ENCODE data around the gene ABCC1.
"Not testable (repeated sequence)": the region's sequence is repeated elsewhere in the genome, so short reads cannot be mapped to it uniquely, and the experiment has no call there.

ABCC1 gene

DNA sequence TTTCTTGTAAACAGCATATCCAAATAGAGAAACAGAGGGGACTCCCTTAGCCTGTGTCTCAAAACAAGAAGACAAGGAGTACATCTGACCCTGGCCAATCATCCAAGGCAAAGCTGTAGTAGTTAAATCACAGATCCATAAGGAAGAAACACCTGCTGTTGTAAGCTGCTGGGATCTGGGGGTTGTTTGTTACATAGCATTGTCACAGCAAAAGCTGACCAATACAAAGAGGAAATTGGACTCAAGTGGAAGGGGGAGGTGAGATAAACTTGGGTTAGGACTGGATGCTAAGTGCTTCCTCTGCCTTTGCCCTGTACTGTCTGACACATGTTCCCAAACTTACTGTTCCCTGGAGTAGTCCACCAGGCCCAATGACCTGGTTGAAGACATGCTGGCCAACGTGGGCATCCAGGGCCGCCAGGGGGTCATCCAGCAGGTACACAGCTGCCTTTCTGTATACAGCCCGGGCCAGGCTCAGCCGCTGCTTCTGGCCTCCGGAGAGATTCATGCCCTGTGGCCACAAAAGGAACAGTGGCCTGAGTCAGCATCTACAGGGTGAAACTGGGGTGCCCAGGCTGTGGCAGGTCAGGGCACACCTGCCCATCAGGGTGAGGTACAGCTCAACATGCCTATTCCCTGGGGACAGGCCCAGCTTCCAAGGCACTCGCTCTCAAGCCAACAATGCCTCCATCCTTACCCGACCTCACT lies 229.2 kb downstream of the ABCC1 start:
- DNase-seq (ENCODE audit: low read depth in 2 of 2, low spot score in 1 of 2), result no peak

DNA sequence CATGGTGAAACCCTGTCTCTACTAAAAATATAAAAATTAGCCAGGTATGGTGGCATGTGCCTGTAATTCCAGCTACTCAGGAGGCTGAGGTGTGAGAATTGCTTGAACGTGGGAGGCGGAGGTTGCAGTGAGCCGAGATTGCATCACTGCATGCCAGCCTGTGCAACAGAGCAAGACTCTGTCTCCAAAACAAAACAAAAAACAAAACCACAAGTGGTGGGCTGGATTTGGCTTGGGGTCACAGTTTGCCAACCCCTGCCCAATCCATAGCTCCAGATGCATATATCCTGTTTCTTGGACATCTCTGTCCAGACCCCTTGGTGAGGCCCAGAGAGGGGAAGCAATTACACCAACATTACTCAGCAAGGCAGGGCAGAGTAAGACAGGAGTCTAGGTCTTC lies 232.3 kb downstream of the ABCC1 start:
- DNase-seq (ENCODE audit: low read depth in 2 of 2, low spot score in 1 of 2), result not testable (repeated sequence)

DNA sequence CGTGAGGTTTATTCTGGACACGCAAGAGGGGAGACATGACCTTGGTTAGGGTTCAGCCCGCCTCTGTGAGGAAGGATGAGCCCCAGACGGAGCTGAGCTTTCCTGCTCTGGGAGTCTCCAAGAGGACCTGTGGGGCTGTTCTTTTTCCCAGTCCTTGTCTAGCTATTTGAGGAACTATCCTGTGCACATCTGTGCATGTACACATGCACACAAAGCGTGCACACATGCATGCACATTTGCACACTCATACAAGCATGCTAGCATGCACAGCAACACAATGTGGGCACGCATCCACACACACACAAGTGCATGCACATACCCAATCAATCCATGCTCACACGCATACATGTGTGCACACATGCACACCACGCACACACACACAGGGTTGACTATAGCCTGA lies 233.5 kb downstream of the ABCC1 start:
- no peak for DNase-seq (ENCODE audit: low read depth in 2 of 2, low spot score in 1 of 2)

DNA sequence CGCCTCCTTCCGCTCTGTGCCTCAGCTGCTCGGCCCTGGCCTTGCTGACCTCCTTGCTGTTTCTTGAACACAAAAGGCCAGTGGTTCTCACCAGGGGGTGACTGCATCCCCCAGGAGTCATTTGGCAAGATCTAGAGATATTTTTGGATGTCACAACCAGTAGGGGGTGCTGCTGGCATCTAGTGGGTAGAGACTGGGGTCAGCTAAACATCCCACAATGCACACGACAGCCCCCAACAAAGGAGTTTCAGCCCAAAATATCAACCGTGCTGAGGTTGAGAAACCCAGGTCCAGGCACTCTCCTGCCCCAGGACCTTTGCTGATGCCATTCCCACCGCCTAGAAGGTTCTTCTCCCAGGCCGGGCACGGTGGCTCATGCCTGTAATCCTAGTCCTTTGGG lies 234.1 kb downstream of the ABCC1 start:
- DNase-seq (ENCODE audit: low read depth in 2 of 2, low spot score in 1 of 2), result no peak

DNA sequence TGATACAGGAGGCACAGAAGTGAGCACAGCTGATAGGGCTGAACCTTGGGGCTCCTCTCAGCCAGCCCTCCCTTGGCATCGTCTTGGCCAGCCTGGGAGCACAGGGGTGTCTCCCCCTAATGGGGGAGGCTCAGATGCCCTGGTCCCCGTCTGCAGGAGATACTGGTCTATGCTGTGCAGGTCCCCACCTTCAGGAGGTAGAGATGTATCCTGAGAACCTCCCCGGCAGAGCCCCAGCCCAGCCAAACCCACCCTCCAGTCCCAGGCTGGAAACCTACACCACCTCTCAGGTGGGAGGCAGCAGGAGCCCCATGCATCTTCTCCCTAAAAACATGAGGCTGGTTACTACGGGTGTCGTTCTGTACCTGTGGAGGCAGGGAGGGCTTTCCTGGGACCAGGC lies 235.2 kb downstream of the ABCC1 start:
- no peak for DNase-seq (ENCODE audit: low read depth in 2 of 2, low spot score in 1 of 2)

DNA sequence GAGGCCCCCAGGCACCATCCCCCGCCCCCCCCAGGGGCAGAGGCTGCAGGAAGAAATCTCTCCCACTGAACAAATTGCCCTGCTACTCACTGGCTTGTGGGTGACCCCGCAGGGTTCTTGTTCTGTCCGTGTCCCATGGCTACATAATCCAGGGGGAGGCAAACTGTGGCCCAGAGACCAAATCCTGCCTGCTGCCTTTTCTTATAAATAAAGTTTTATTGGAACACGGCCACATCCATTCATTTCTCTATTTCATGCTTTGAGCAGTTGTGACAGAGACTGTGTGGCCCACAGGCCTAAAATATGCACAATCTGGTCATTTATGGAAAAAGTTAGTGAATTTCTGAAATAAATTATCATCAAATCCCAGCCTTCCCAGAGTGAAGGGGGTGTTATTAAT lies 235.7 kb downstream of the ABCC1 start:
- no peak for DNase-seq (ENCODE audit: low read depth in 2 of 2, low spot score in 1 of 2)

DNA sequence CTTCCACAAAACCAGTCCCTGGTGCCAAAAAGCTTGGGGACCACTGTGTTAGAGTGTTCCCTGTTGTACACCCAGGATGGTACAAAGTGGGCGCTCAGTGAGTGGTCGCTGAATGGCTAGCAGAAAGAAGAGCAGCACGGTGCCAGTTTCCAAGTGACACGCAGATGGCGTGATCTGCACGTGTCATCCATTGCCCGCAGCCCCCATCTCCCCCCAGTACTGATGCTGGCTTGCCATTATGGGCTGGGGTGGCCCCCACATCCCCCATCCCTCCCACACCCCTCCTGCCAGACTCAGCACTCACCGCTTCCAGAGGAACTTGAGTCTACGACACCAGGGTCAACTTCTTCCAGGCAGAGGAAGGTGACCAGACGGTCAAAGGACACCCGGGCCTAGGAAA lies 237.4 kb downstream of the ABCC1 start:
- no peak for DNase-seq (ENCODE audit: low read depth in 2 of 2, low spot score in 1 of 2)

DNA sequence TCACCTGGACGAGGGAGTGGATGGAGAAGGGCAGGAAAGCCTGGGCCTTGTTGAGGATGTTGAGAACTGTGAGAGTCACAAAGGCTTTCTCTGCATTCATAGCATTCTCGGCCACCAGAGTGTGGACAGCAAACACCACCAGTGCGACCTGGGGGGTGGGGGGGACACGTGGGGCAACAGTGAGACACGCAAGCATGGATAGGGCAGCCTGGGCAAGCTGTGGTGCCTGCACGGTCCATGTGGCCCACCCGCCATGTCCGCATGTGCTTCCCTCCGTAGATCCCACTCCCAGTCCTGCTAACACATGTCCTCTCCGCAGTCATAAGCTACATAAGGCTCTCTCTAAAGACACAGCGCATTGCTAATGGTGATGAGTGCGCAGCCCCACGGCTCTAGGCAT lies 239.4 kb downstream of the ABCC1 start:
- no peak for DNase-seq (ENCODE audit: low read depth in 2 of 2, low spot score in 1 of 2)

DNA sequence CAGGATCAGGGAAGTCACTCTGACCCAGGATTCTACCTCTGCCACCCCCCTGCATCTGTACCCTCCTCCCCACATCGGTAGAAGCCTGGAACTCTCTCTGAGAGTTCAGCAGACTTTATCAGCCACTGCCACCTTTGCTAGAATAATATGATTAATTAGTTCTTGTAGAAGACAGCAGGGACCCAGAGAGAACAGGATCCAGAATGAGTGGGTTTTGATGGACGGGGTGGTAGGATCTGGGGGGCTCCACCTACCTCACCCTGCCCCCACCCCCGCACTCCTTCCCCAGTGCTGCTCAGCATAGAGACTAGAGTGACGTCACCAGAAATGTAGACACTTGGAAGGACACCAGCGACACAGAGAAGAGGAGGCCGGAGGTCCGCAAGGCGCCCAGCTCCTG lies 240.4 kb downstream of the ABCC1 start:
- DNase-seq (ENCODE audit: low read depth in 2 of 2, low spot score in 1 of 2), result no peak

DNA sequence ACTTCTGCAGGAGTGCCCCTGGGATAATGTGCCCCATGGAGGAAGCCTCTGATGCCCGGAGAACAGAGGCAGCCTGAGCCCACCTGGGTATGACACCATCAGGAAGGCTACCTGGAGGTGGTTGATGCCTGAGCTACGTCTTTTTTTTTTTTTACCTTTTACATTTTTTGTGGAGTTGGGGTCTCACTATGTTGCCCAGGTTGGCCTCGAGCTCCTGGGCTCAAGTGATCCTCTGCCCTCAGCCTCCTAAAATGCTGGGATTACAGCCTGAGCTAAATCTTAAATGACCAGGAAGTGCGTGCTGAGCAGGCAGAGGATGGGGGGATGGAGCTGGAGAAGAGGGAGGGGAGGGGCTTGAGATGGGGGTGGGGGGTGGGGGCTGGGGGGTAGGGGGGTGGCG lies 241.1 kb downstream of the ABCC1 start:
- no peak for DNase-seq (ENCODE audit: low read depth in 2 of 2, low spot score in 1 of 2)

DNA sequence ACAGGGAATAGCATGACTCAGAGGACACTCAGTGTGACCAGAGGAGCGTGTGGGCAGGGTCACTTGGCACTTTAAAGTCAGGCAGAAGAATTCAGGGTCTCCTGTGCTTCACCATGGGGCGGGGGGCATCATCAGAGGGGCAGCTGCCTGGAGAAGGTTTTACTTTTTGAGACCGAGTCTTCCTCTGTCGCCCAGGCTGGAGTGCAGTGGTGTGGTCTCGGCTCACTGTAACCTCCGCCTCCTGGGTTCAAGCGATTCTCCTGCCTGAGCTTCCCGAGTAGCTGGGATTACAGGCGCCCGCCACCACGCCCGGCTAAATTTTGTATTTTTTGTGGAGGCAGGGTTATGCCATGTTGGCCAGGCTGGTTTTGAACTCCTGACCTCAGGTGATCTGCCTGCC lies 241.6 kb downstream of the ABCC1 start:
- not testable (repeated sequence) for DNase-seq (ENCODE audit: low read depth in 2 of 2, low spot score in 1 of 2)

DNA sequence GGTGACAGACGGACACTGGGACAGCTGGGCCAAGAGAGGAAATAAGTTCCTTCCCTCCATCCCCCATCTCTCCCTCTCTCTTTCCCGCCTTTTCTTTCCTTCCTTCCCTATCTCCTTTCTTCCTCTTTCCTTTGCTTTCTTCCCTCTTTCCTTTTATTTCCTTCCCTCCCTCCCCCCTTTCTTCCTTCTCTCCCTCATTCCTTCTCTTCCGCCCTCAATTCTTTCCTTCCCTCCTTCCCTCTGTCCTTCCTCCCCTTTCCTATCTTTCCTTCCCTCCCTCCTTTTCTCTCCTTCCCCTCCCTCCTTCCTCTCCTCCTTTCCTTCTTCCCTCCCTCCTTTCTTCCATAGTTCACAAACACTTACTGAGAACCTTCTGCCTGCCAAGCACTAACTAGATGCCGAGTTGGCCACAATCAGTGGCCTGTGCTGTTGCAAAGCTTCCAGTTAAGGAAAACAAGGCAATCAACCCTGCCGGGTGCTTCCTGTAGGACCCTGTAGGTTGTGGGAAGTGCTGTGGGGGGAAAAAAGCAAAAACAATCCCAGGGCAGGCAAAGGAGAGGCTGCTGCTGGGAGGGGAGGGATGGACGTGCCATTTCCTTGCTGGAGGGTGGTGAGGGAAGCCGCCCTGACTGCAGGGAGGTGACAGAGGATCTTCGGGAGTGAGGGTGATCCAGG lies 242.2 kb downstream of the ABCC1 start:
- DNase-seq (ENCODE audit: low read depth in 2 of 2, low spot score in 1 of 2), result no peak
